ENCODE results near the gene SIX5. TPM values are rescaled to one million over a fixed set of nuclear protein-coding genes. Genes with fewer than 3 reads are reported as not detected.

The SIX5 gene
- total RNA-seq, 1 donor from 2014 or later, result 2.1 TPM

DNA sequence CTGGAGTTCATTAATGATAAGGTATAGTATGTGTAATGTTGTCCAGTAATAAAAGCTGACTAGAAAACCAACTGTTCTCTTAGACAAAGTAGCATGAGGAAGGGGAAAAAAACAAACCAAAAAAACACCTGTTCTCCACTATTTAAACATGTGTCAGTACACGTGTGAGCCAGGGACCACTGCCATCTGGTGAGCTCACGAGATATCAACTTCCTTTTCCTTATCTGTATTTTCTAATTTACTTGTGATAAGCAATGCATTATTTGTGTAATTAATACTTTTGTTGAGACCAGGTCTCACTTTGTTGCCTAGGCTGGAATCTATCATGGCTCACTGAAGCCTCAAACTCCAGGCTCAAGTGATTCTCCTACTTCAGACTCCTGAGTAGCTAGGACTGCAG lies 4.3 kb upstream of the SIX5 start:
- DNase-seq (ENCODE audit: low read depth) (no peak), FAIRE-seq (no peak)
- peaks cover 14% of the 10 kb centered on the region for H3K36me3 ChIP-seq (ENCODE audit: control insufficient read depth, insufficient read depth, low read length)
- no peak overlapping the region for H3K4me3 ChIP-seq (ENCODE audit: low read depth, low read length)
- TF ChIP-seq, protein P1, sequence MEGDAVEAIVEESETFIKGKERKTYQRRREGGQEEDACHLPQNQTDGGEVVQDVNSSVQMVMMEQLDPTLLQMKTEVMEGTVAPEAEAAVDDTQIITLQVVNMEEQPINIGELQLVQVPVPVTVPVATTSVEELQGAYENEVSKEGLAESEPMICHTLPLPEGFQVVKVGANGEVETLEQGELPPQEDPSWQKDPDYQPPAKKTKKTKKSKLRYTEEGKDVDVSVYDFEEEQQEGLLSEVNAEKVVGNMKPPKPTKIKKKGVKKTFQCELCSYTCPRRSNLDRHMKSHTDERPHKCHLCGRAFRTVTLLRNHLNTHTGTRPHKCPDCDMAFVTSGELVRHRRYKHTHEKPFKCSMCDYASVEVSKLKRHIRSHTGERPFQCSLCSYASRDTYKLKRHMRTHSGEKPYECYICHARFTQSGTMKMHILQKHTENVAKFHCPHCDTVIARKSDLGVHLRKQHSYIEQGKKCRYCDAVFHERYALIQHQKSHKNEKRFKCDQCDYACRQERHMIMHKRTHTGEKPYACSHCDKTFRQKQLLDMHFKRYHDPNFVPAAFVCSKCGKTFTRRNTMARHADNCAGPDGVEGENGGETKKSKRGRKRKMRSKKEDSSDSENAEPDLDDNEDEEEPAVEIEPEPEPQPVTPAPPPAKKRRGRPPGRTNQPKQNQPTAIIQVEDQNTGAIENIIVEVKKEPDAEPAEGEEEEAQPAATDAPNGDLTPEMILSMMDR (IDR thresholded peaks at IDR 0.05; ENCODE audit: insufficient read depth, low read length, severe bottlenecking), result no peak
- no peaks in the 10 kb centered on the region for H3K27me3 ChIP-seq (ENCODE audit: control insufficient read depth, insufficient read depth, low read length)

DNA sequence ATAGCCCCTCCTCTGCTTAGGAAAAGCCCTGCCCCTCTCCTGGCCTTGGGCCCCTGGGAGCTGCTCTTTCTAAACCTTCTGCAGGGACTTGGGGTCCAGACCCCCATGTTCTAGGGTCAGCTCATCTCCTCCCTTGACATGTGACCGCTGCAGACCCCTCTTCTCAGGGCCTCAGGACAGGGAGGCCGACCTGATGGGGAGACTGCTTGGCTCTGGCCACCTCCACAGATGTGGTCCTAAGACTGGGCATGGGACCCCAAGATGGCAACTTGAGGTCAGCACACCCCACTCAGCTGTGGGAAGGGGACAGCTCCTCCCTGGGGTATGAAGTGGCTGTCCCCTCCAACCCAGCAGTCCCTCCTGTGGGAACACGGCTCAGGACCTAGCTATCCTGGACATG lies 3.9 kb upstream of the SIX5 start:
- Histone ChIP-seq H3K36me3 (ENCODE audit: control insufficient read depth, insufficient read depth, low read length) (peaks cover 11% of the 10 kb centered on the region), H3K4me3 (ENCODE audit: low read depth, low read length) (no peak overlapping the region), H3K27me3 (ENCODE audit: control insufficient read depth, insufficient read depth, low read length) (no peaks in the 10 kb centered on the region)
- no peak for DNase-seq (ENCODE audit: low read depth)
- TF ChIP-seq, protein P1 (IDR thresholded peaks at IDR 0.05; ENCODE audit: insufficient read depth, low read length, severe bottlenecking), result no peak
- FAIRE-seq, result no peak

DNA sequence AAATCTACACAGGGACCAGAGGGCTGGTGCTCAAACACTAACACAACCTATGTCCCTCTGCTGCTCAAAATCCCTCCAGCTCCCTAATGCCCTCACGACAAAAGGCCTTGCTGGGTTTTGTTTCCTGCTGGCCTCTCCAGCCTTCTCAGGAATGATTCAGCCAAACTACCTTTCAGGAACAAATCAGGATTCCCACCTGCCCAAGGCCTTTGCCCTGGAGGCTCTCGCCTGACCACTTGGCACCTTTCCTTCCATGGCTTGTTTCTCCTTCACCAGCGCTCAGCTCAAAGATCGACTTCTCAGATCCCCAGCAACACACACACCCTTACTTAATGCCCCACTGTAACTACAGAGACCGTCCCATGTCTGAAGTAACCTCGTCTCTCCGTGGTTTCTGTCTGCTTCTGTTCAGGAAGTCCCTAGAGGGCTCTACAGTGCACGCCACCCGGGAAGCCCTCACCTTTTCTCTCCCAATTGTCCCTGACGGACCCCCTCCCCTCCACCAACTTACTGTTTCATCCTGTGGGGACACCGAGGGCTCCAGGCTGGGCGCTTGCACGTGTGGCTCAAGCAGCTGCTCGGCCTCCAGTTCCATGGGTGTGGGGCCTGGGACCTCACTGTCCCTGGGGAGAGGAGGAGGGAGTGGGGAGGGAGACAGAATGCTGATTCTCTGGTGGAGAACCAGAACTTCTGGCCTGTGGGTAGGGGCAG lies 3.2 kb upstream of the SIX5 start:
- Histone ChIP-seq H3K4me3 (ENCODE audit: low read depth, low read length) (no peak overlapping the region), H3K36me3 (ENCODE audit: control insufficient read depth, insufficient read depth, low read length) (peaks cover 8% of the 10 kb centered on the region), H3K27me3 (ENCODE audit: control insufficient read depth, insufficient read depth, low read length) (no peaks in the 10 kb centered on the region)
- FAIRE-seq (no peak), DNase-seq (ENCODE audit: low read depth) (no peak)
- TF ChIP-seq, protein P1 (IDR thresholded peaks at IDR 0.05; ENCODE audit: insufficient read depth, low read length, severe bottlenecking), result no peak

DNA sequence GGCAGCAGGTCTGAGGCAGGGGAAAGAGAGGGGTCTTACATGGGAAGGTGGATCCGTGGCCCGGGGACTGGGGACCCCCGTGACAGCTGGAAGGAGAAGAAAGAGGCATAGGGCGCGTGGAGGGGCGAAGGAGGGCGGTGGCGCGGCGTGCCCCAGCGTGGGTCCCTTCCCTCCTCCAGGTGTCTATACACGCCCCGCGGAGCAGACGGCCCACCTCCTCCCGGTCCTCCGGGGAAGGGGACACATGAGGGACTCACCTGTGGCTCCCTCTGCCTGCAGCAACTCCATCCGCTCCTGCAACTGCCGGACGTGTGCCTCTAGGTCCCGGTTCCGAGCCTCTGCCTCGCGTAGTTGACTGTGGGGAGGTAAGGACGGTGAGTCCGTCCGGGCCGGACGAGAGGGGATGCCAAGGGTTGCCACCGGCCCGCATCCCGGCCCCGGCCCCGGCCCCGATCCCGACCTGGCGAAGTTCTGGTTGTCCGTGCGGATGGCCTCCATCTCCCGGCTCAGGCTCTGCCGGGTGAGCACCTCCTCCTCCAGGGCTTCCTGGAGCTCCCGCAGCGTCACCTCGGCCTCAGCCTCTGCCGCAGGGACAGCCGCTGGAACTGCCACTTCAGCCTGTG lies 2.4 kb upstream of the SIX5 start:
- DNase-seq (ENCODE audit: low read depth) (no peak), FAIRE-seq (no peak)
- H3K36me3 ChIP-seq (ENCODE audit: control insufficient read depth, insufficient read depth, low read length), result peaks cover 2% of the 10 kb centered on the region
- peak overlapping the region; percentile 30 for H3K4me3 ChIP-seq (ENCODE audit: low read depth, low read length)
- TF ChIP-seq, protein P1 (IDR thresholded peaks at IDR 0.05; ENCODE audit: insufficient read depth, low read length, severe bottlenecking), result no peak
- no peaks in the 10 kb centered on the region for H3K27me3 ChIP-seq (ENCODE audit: control insufficient read depth, insufficient read depth, low read length)

DNA sequence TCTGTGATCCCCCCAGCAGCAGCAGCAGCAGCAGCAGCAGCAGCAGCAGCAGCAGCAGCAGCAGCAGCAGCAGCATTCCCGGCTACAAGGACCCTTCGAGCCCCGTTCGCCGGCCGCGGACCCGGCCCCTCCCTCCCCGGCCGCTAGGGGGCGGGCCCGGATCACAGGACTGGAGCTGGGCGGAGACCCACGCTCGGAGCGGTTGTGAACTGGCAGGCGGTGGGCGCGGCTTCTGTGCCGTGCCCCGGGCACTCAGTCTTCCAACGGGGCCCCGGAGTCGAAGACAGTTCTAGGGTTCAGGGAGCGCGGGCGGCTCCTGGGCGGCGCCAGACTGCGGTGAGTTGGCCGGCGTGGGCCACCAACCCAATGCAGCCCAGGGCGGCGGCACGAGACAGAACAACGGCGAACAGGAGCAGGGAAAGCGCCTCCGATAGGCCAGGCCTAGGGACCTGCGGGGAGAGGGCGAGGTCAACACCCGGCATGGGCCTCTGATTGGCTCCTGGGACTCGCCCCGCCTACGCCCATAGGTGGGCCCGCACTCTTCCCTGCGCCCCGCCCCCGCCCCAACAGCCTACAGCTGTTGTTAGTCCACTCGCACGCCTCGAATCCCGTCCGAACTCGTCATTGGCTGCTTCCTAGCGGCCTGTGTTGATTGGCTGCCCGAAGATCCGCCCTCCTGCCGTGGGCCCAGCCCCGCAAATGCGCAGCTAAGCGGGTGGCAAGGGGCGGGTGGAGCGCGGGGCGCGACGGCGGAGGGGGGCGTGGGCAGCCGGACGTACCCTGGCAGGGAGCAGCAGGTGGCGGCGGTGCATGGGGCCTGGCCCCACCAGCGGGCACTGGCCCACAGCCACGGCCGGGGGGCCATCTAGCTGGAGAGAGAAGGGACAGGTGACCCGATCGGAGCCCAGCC lies 1.4 kb upstream of the SIX5 start:
- TF ChIP-seq, protein P1 (IDR thresholded peaks at IDR 0.05; ENCODE audit: insufficient read depth, low read length, severe bottlenecking), result peak; percentile 93
- peak overlapping the region; percentile 38 for H3K4me3 ChIP-seq (ENCODE audit: low read depth, low read length)
- H3K27me3 ChIP-seq (ENCODE audit: control insufficient read depth, insufficient read depth, low read length), result no peaks in the 10 kb centered on the region
- peak; percentile 93 for DNase-seq (ENCODE audit: low read depth)
- H3K36me3 ChIP-seq (ENCODE audit: control insufficient read depth, insufficient read depth, low read length), result peaks cover 2% of the 10 kb centered on the region
- FAIRE-seq, result peak; percentile 52

All from bronchial epithelial cell (primary cell).